ENCODE data around the gene ARHGEF37.
A peak's percentile ranks its signal among the peaks of the same experiment; 100 is the strongest.
"Not testable (repeated sequence)": the region's sequence is repeated elsewhere in the genome, so short reads cannot be mapped to it uniquely, and the experiment has no call there.

ARHGEF37 gene

GRCh38 chr5:149581192-149581861 lies at the start of gene ARHGEF37:
Gene ARHGEF37, plus strand, starts transcription at chr5:149581498. Its CDS starts 16,272 bp downstream, at chr5:149597770.
- DNase-seq: peak; percentile 56

- no peak for DNase-seq
Measured at GRCh38 chr5:149532413-149532812, 48.9 kb upstream of the ARHGEF37 start.

GRCh38 chr5:149535787-149536186 lies 45.5 kb upstream of the ARHGEF37 start:
- DNase-seq: not testable (repeated sequence)

- no peak for DNase-seq
Measured at GRCh38 chr5:149537374-149537975, 43.8 kb upstream of the ARHGEF37 start.

GRCh38 chr5:149540089-149540488 lies 41.2 kb upstream of the ARHGEF37 start:
- DNase-seq: no peak

DNA sequence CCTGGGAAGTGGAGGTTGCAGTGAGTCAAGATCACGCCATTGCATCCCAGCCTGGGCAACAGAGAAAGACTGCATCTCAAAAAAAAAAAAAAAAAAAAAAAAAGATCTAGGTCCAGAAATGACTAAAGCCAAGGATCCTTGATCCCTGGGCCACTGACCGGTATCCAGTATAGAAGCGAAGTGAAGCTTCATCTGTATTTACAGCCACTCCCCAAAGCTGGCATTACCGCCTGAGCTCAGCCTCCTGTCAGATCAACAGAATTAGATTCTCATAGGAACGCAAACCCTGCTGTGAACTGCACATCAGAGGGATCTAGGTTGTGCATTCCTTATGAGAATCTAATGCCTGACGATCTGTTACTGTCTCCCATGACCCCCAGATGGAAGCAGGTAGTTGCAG lies 39.4 kb upstream of the ARHGEF37 start:
- DNase-seq: no peak

DNA sequence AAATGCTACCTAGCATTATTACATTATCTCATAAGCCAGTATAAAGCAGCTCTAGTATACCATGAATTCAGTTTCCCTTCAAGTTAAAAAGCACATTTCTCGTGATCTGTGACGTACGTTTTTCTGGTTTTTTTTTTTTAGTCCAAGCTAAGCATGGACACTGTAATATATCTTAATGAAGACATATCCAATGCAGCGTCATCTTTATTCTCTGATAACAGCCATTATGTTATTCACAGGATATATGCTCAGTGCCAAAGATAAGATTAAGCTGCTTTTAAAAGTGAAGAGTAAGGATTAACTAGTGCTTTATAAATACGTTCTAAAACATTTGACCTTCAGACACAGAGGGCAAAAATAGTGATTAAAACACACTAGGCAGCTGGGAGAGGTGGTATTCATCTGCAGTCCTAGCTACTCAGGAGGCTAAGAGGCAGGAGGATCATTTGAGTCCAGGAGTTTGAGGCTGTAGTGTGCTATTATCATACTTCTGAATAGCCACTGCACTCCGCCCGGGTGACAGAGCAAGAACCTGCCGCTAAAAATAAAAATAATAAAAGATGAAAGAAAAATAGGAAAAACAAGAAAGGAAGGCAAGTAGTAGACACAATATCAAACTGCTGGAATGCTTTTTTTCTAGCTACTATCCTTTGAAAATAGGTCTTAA lies 37.8 kb upstream of the ARHGEF37 start:
- DNase-seq: no peak

- DNase-seq: no peak
Measured at GRCh38 chr5:149544028-149544420, 37.3 kb upstream of the ARHGEF37 start.

DNA sequence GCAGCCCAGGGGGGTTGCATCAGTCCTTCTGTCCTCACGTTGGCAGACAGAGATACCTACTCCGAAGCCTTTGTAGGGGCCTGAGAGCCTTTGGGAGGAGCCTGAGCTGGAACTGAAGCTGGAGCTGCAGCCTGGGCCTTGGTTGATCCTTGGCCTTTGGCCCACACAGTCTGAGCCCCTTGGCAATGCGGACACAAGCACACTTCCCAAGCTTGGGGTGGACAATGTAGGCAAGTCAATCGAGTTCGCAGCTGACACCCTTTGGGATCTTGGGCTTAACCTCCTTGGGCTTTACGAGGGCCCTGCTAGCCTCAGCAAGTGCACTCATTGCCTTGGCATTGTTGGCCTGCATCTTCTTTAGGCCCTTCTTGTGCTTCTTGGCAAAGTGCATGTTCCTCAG lies 36.0 kb upstream of the ARHGEF37 start:
- no peak for DNase-seq

- no peak for DNase-seq
Measured at GRCh38 chr5:149546974-149547373, 34.3 kb upstream of the ARHGEF37 start.

- DNase-seq: peak; percentile 12
Measured at GRCh38 chr5:149549461-149550267, 31.6 kb upstream of the ARHGEF37 start.

- DNase-seq: no peak
Measured at GRCh38 chr5:149550268-149550583, 31.1 kb upstream of the ARHGEF37 start.

DNA sequence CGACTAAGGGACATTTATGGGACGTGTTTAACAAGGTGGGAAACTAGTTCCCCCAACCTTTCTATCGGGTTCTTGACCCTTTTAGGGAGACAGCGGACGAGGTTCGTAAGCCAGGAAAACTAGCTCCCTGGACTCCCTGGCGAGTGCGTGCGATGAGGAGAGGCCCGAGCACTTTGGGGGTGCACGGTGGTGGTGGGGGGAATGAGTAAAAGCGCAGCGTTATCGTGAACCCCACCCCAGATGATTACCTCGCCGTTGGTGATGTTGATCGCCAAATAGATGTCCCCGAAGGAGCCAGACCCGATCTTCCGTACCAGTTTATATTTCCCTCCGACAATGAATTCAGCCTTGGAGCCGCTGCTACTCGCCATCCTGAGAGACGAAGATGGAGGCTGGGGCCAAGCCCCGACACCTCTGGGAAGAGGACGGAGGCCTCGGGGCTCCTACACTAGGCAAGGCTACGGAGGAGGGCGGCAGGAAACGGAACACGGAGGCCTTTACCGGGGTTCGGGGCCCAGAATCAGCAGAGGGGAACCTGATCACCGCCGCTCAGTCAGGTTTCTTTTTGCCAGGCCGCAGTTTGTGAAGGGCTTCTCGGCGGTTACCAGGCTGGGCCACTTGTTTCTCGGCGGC lies 30.6 kb upstream of the ARHGEF37 start:
- peak; percentile 24 for DNase-seq

DNA sequence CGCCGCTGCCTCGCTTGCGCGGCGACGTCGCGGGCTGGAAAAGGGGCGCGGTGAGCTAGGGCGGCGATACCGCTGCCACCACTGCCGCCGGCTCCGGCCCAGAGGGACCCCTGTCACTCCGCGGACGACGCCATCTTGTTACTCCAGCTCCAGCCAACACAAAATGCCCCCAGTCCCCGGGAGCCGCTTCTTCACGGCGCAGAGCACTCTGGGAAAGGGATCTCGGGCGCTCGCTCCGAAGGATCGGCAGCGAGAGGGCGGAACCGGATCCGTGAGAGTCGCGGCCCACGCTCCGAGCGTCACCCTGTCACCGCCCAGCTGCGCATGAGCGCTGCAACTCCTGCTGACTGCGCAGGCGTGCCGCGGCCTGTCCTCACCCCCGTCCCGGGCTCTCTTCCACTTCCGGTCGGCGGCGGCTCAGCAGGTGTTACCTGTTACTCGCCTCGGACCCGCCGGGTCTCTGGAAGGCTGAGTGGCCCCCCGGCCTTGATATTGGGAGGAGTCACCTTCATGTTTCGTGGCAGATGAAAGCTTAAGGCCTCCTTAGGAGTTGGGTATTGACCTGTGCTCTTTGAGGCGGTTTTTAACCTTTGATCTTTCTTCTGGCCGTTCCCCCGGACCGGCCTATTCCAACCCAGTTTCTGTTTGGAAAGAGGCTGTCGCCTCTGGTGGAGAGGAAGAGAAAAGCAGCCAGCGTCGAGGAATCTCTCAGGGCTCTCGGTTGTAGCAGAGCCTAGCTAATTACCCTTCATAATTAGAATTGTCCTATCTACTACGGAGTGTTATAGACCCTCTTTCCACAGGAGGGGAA lies 29.9 kb upstream of the ARHGEF37 start, which contains the start of gene CSNK1A1:
Gene CSNK1A1 (minus strand): TSS at position 213 of the 811 bp plus-strand sequence. CDS start 475 bp downstream, outside the sequence.
- DNase-seq: peak; percentile 99

- no peak for DNase-seq
Measured at GRCh38 chr5:149552038-149552494, 29.2 kb upstream of the ARHGEF37 start.

GRCh38 chr5:149552553-149553160 lies 28.6 kb upstream of the ARHGEF37 start:
- no peak for DNase-seq

GRCh38 chr5:149559706-149560105 lies 21.6 kb upstream of the ARHGEF37 start:
- no peak for DNase-seq

- DNase-seq: no peak
Measured at GRCh38 chr5:149561848-149562247, 19.4 kb upstream of the ARHGEF37 start.

DNA sequence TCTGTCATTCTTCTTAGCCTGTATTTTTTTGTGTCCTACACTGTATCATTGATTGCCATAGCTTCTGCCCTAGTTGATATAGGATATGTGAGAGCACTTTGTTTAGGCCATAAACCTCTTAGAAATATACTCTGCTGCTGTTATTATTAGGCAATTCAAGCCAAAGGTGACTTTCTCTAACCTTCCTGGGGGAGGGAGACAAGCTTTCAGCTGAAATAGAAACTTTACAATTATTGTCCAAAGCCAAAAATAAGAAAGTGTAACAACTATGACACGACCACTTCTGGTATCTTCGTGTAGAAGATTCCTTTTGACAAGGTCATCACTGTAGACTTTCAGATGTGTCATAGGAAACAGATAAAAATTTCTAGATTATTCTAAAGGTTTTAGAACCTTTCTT lies 17.8 kb upstream of the ARHGEF37 start:
- DNase-seq: no peak

DNA sequence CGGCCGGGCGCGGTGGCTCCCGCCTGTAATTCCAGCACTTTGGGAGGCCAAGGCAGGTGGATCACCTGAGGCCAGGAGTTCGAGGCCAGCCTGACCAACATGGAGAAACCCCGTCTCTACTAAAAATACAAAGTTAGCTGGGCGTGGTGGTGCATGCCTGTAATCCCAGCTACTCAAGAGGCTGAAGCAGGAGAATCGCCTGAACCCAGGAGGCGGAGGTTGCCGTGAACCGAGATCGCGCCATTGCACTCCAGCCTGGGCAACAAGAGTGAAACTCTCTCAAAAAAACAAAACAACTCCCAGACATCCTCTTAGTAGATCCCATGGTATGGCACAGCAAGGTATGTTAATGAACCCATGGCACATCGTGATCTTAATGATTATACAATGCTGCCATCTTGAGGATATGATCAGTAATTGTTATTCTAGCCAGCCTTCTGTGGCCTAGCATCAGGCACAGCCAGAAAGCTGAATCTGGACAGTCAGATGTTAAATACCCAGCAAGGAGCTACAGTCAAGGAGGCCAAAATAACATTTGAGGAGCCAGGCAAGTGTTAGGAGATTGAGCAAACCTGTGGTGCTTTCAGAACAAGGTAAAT lies 16.7 kb upstream of the ARHGEF37 start:
- not testable (repeated sequence) for DNase-seq

DNA sequence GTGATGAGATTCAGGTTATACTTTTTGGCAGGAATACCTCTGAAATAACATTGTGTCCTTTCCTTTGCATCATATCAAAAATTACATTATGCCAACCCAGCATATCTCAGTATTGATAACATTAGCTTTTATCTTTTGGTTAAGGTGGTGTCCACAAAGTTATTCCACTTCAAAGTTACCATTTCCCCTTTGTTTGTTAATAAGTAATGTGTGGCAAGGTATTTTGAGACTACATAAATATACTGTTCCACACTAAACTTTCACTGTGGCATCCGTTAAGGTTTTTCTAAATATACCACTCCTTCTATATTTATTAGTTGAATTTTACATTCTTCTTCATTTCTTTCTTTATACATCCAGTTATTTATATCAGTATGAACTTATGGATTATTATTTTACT lies 14.1 kb upstream of the ARHGEF37 start:
- no peak for DNase-seq
